ENCODE measurements around the gene NME8.
"Not testable (repeated sequence)": the region's sequence is repeated elsewhere in the genome, so short reads cannot be mapped to it uniquely, and the experiment has no call there.

The NME8 gene

GRCh38 chr7:37848297-37848696 lies at the start of gene NME8:
TSS of gene NME8 (plus strand) at chr7:37848597. CDS start at chr7:37850267, 1,670 bp downstream.
- no peak for DNase-seq

- DNase-seq: no peak
Measured at GRCh38 chr7:37806152-37806551, 42.2 kb upstream of the NME8 start.

- not testable (repeated sequence) for DNase-seq
Measured at GRCh38 chr7:37812161-37812580, 36.2 kb upstream of the NME8 start.

GRCh38 chr7:37815671-37816371 lies 32.6 kb upstream of the NME8 start:
- no peak for DNase-seq

- no peak for DNase-seq
Measured at GRCh38 chr7:37816922-37817590, 31.3 kb upstream of the NME8 start.

- DNase-seq: no peak
Measured at GRCh38 chr7:37817591-37817960, 30.8 kb upstream of the NME8 start.

- no peak for DNase-seq
Measured at GRCh38 chr7:37817996-37818720, 30.2 kb upstream of the NME8 start.

- DNase-seq: no peak
Measured at GRCh38 chr7:37820708-37821468, 27.5 kb upstream of the NME8 start.

- DNase-seq: no peak
Measured at GRCh38 chr7:37822946-37823345, 25.5 kb upstream of the NME8 start.

GRCh38 chr7:37823557-37823956 lies 24.8 kb upstream of the NME8 start:
- no peak for DNase-seq

GRCh38 chr7:37825038-37825437 lies 23.4 kb upstream of the NME8 start:
- peak; percentile 30 for DNase-seq

GRCh38 chr7:37826825-37827224 lies 21.6 kb upstream of the NME8 start:
- DNase-seq: no peak

GRCh38 chr7:37831244-37831643 lies 17.2 kb upstream of the NME8 start:
- no peak for DNase-seq

- peak; percentile 12 for DNase-seq
Measured at GRCh38 chr7:37832194-37832593, 16.2 kb upstream of the NME8 start.

GRCh38 chr7:37833107-37833817 lies 15.1 kb upstream of the NME8 start:
- peak; percentile 45 for DNase-seq

- DNase-seq: no peak
Measured at GRCh38 chr7:37833818-37834146, 14.6 kb upstream of the NME8 start.

GRCh38 chr7:37853468-37853867 lies 5.1 kb downstream of the NME8 start:
- DNase-seq: peak; percentile 6

- no peak for DNase-seq
Measured at GRCh38 chr7:37882086-37882485, 33.7 kb downstream of the NME8 start.

GRCh38 chr7:37893359-37893758 lies 45.0 kb downstream of the NME8 start:
- no peak for DNase-seq

GRCh38 chr7:37894671-37895070 lies 46.3 kb downstream of the NME8 start:
- DNase-seq: no peak

GRCh38 chr7:37899712-37900247 lies 51.4 kb downstream of the NME8 start:
- DNase-seq: no peak

- no peak for DNase-seq
Measured at GRCh38 chr7:37901236-37901827, 52.9 kb downstream of the NME8 start.
